Tibial nerve (tissue), 4 donors: ENCODE results near the gene ECHDC3.

Experiments
- EP300 ChIP-seq, 2 donors: sonication (generic); formaldehyde crosslinking; IDR thresholded peaks; one replicate each; pipeline ENCODE4 v1.6.1; 2017; ENCODE audit warnings: antibody characterized with exemption in 2 of 2, mild to moderate bottlenecking in 1 of 2
- POLR2A ChIP-seq, 2 donors: fragments of 450-650 bp; IDR thresholded peaks; one replicate each; pipeline ENCODE4 v1.6.1; 2017; ENCODE audit warnings: antibody characterized with exemption in 2 of 2, mild to moderate bottlenecking in 2 of 2, moderate library complexity in 2 of 2
- TF ChIP-seq, protein P1 (sequence below), 5 experiments: fragments of 200-600 bp in 3 of 5; fragments of 450-650 bp in 2 of 5; sonication (generic) in 3 of 5; IDR thresholded peaks; one replicate each; pipeline ENCODE4 v1.5.1; 2016 to 2019; ENCODE audit warnings: antibody characterized with exemption in 5 of 5, mild to moderate bottlenecking in 3 of 5, moderate library complexity in 2 of 5

DNA sequence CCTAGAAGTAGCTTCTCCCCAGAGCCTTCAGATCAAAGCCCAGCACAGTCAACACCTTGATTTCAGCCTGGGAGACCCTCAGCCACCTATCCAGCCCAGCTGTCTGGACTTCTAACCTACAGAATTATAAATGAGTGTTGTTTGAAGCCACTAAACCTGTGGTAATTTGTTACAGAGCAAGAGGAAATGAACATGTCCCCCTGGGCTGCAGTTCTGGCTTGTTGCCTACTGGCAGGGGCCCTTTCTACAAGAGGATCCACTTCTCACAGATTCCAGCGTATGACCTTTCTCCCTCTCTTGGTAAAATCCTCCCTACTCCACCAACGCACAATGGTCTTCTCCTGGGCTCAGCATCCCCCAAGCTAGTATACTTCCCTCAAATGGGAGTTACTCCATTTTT is 46.4 kb upstream of the ECHDC3 start:
- no peak for TF ChIP-seq POLR2A (IDR thresholded peaks at IDR 0.05)
- TF ChIP-seq, protein P1, sequence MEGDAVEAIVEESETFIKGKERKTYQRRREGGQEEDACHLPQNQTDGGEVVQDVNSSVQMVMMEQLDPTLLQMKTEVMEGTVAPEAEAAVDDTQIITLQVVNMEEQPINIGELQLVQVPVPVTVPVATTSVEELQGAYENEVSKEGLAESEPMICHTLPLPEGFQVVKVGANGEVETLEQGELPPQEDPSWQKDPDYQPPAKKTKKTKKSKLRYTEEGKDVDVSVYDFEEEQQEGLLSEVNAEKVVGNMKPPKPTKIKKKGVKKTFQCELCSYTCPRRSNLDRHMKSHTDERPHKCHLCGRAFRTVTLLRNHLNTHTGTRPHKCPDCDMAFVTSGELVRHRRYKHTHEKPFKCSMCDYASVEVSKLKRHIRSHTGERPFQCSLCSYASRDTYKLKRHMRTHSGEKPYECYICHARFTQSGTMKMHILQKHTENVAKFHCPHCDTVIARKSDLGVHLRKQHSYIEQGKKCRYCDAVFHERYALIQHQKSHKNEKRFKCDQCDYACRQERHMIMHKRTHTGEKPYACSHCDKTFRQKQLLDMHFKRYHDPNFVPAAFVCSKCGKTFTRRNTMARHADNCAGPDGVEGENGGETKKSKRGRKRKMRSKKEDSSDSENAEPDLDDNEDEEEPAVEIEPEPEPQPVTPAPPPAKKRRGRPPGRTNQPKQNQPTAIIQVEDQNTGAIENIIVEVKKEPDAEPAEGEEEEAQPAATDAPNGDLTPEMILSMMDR (IDR thresholded peaks at IDR 0.05) = no peak
- no peak for TF ChIP-seq EP300 (IDR thresholded peaks at IDR 0.05)
